HG02678 (cell line): ENCODE data around the gene HOMER1.

Experiments
- ATAC-seq: cut with Tn5 transposase; IDR thresholded peaks from one replicate; pipeline ENCODE4 v1.9.1; 2021; ENCODE audit warnings: mild to moderate bottlenecking, moderate library complexity; ENCODE audit not compliant: unreplicated experiment

Gene HOMER1

GRCh38 chr5:79329453-79329852 is 184.5 kb downstream of the HOMER1 start:
- no peak for ATAC-seq
